HEK293 (cell line): ENCODE measurements around the gene UGT1A4.

Experiments
- PRDM1 ChIP-seq: fragments of 450-650 bp; formaldehyde crosslinking; IDR thresholded peaks from 2 replicates; pipeline ENCODE4; 2016; ENCODE audit warnings: missing biosample characterization, missing genetic modification characterization
- REST ChIP-seq: fragments of 450-650 bp; formaldehyde crosslinking; IDR thresholded peaks from 2 replicates; pipeline ENCODE4 v1.5.1; 2016; ENCODE audit warnings: missing biosample characterization, missing genetic modification characterization
- SALL2 ChIP-seq: fragments of 450-650 bp; formaldehyde crosslinking; IDR thresholded peaks from 2 replicates; pipeline ENCODE4 v1.5.0; 2017; ENCODE audit warnings: missing biosample characterization, mild to moderate bottlenecking, missing genetic modification characterization, borderline replicate concordance
- SETDB1 ChIP-seq: IDR thresholded peaks from one replicate; pipeline ENCODE4 v1.6.1; 2017; ENCODE audit warnings: mild to moderate bottlenecking, low read length, moderate library complexity, mixed read lengths; ENCODE audit not compliant: insufficient read length
- ZBTB8A ChIP-seq: fragments of 450-650 bp; formaldehyde crosslinking; IDR thresholded peaks from 2 replicates; pipeline ENCODE4 v1.5.1; 2016; ENCODE audit warnings: missing biosample characterization, missing genetic modification characterization
- ZNF19 ChIP-seq: fragments of 450-650 bp; formaldehyde crosslinking; IDR thresholded peaks from 2 replicates; pipeline ENCODE4; 2016; ENCODE audit warnings: missing biosample characterization, missing genetic modification characterization, low read depth
- ZNF239 ChIP-seq: fragments of 450-650 bp; formaldehyde crosslinking; IDR thresholded peaks from 2 replicates; pipeline ENCODE4 v1.5.1; 2016; ENCODE audit warnings: missing biosample characterization, missing genetic modification characterization
- ZNF24 ChIP-seq: fragments of 450-650 bp; formaldehyde crosslinking; IDR thresholded peaks from 2 replicates; pipeline ENCODE4 v1.5.1; 2016; ENCODE audit warnings: missing biosample characterization, missing genetic modification characterization
- ZNF274 ChIP-seq, 2 experiments: fragments of 200-500 bp in 1 of 2; fragments of 450-650 bp in 1 of 2; sonication (Bioruptor generic) in 1 of 2; formaldehyde crosslinking in 1 of 2; IDR thresholded peaks; 2 replicates each; pipeline versions ENCODE4 v1.5.1 to v1.6.1; 2014 to 2016; ENCODE audit warnings: borderline replicate concordance in 1 of 2, inconsistent platforms in 1 of 2, low read length in 1 of 2, missing biosample characterization in 1 of 2, missing genetic modification characterization in 1 of 2
- ZNF654 ChIP-seq: fragments of 450-650 bp; formaldehyde crosslinking; IDR thresholded peaks from 2 replicates; pipeline ENCODE4 v1.5.1; 2016; ENCODE audit warnings: low read depth, missing biosample characterization, missing genetic modification characterization
- ZSCAN16 ChIP-seq: fragments of 450-650 bp; formaldehyde crosslinking; IDR thresholded peaks from 2 replicates; pipeline ENCODE4 v1.5.1; 2016; ENCODE audit warnings: missing biosample characterization, missing genetic modification characterization
- TF ChIP-seq, protein P1 (sequence below): fragments of 450-650 bp; formaldehyde crosslinking; IDR thresholded peaks from 2 replicates; pipeline ENCODE4 v1.5.1; 2016; ENCODE audit warnings: missing biosample characterization, missing genetic modification characterization
- TF ChIP-seq, protein P2 (sequence below): fragments of 450-650 bp; formaldehyde crosslinking; IDR thresholded peaks from 2 replicates; pipeline ENCODE4 v1.5.1; 2016; ENCODE audit warnings: missing biosample characterization, missing genetic modification characterization

DNA sequence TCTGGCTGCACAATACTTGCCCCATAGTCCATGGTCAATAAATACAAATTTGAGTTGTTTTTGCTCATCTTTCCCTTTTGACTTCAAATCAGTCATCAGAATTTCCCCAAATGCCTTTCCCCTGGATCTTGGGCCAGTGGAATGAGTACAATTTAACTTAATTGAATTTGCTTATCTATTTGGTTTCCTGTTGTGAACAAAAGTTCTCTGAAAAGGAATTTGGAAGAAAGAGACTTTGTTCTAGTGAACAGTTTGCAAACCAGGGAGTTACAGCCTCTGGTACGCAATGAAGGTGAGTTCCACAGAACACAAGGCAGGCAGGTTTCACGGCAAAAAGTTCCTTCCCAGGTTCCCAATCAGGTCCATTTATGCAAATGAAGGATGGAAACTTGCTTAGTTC is 40.3 kb downstream of the UGT1A4 start:
- TF ChIP-seq ZNF19 (tag by site-specific recombination) (no peak), PRDM1 (tag by site-specific recombination) (no peak), SALL2 (tag by site-specific recombination) (no peak), ZBTB8A (tag by site-specific recombination) (no peak), ZNF239 (tag by site-specific recombination) (no peak), ZNF24 (no peak), ZSCAN16 (no peak), ZNF654 (tag by site-specific recombination) (no peak), ZNF274 (IDR thresholded peaks at IDR 0.05; ENCODE audit: low read length) (no peak), ZNF274 (tag by site-specific recombination; IDR thresholded peaks at IDR 0.05; ENCODE audit: borderline replicate concordance) (no peak), REST (no peak), SETDB1 (no peak)
- TF ChIP-seq, protein P1, sequence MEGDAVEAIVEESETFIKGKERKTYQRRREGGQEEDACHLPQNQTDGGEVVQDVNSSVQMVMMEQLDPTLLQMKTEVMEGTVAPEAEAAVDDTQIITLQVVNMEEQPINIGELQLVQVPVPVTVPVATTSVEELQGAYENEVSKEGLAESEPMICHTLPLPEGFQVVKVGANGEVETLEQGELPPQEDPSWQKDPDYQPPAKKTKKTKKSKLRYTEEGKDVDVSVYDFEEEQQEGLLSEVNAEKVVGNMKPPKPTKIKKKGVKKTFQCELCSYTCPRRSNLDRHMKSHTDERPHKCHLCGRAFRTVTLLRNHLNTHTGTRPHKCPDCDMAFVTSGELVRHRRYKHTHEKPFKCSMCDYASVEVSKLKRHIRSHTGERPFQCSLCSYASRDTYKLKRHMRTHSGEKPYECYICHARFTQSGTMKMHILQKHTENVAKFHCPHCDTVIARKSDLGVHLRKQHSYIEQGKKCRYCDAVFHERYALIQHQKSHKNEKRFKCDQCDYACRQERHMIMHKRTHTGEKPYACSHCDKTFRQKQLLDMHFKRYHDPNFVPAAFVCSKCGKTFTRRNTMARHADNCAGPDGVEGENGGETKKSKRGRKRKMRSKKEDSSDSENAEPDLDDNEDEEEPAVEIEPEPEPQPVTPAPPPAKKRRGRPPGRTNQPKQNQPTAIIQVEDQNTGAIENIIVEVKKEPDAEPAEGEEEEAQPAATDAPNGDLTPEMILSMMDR (tag by site-specific recombination) = no peak
- TF ChIP-seq, protein P2, sequence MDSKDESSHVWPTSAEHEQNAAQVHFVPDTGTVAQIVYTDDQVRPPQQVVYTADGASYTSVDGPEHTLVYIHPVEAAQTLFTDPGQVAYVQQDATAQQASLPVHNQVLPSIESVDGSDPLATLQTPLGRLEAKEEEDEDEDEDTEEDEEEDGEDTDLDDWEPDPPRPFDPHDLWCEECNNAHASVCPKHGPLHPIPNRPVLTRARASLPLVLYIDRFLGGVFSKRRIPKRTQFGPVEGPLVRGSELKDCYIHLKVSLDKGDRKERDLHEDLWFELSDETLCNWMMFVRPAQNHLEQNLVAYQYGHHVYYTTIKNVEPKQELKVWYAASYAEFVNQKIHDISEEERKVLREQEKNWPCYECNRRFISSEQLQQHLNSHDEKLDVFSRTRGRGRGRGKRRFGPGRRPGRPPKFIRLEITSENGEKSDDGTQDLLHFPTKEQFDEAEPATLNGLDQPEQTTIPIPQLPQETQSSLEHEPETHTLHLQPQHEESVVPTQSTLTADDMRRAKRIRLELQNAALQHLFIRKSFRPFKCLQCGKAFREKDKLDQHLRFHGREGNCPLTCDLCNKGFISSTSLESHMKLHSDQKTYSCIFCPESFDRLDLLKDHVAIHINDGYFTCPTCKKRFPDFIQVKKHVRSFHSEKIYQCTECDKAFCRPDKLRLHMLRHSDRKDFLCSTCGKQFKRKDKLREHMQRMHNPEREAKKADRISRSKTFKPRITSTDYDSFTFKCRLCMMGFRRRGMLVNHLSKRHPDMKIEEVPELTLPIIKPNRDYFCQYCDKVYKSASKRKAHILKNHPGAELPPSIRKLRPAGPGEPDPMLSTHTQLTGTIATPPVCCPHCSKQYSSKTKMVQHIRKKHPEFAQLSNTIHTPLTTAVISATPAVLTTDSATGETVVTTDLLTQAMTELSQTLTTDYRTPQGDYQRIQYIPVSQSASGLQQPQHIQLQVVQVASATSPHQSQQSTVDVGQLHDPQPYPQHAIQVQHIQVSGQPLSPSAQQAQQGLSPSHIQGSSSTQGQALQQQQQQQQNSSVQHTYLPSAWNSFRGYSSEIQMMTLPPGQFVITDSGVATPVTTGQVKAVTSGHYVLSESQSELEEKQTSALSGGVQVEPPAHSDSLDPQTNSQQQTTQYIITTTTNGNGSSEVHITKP (tag by site-specific recombination) = no peak
